Smooth muscle cell (in vitro differentiated cells): ENCODE data around the gene FHIP2A. TPM values are rescaled to one million over a fixed set of nuclear protein-coding genes. Genes with fewer than 3 reads are reported as not detected.

Experiments
- polyA plus RNA-seq: library from polyadenylated mRNA; unstranded; fragments of >200 nt; fragmentation: Nextera tagmentation; extraction: Ambion mirVana; gene quantifications from 2 replicates; pipeline ENCODE4 v1.2.1, GENCODE V29; 2016
- total RNA-seq: library from RNA; depleted of rRNA; stranded (reverse); fragments of >200 nt; gene quantifications from 2 replicates; pipeline ENCODE4 v1.2.3, GENCODE V29; 2014

FHIP2A gene
- total and polyA plus RNA-seq, 2 experiments from 2014 or later = 15.3 to 34.9 TPM

Other genes starting within 250 kb of the FHIP2A start
- gene ABLIM1, start 163.5 kb upstream of the FHIP2A start, total RNA-seq = 8.9 and 17.6 TPM in 2 replicates
- gene ABLIM1, start 163.5 kb upstream of the FHIP2A start, polyA plus RNA-seq = 1.6 and 3.4 TPM in 2 replicates
- gene TRUB1, start 116.4 kb downstream of the FHIP2A start, total RNA-seq = 25.4 and 33.1 TPM in 2 replicates
- gene TRUB1, start 116.4 kb downstream of the FHIP2A start, polyA plus RNA-seq = 9.0 and 10.8 TPM in 2 replicates